ENCODE measurements around the gene RNASE13.

- TF ChIP-seq POLR2AphosphoS5 (IDR thresholded peaks at IDR 0.05; ENCODE audit: low read depth, low read length) (no peak), POLR2A (IDR thresholded peaks at IDR 0.05; ENCODE audit: low read depth, low read length) (no peak), SPI1 (IDR thresholded peaks at IDR 0.05; ENCODE audit: low read depth, low read length) (no peak), TAF1 (IDR thresholded peaks at IDR 0.05; ENCODE audit: low read depth, low read length) (no peak), PAX5 (IDR thresholded peaks at IDR 0.05; ENCODE audit: insufficient read depth, low read length, severe bottlenecking) (no peak), POU2F2 (IDR thresholded peaks at IDR 0.05; ENCODE audit: low read depth, low read length) (no peak)
These were observed 28.9 kb upstream of the RNASE13 start for GRCh38 chr14:21063479-21063878.
